ENCODE measurements around the gene ZDHHC13.
"Not testable (repeated sequence)": the region's sequence is repeated elsewhere in the genome, so short reads cannot be mapped to it uniquely, and the experiment has no call there.

ZDHHC13 gene

DNA sequence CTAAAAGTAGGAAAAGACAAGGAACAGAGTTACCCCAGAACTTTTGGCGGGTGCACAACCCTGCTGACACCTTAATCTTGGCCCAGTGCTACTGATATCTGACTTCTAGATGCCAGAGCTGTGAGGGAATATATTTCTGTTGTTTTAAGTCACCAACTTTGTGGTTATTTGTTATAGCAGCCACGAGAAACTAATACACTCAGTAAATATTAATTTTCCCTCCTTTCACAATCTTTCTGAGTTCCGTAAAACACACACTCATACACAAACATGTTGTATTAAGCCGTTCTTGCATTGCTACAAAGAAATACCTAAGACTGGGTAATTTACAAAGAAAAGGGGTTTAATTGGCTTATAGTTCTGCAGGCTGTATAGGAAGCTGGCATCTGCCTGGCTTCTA lies 16.1 kb upstream of the ZDHHC13 start:
- DNase-seq: no peak

DNA sequence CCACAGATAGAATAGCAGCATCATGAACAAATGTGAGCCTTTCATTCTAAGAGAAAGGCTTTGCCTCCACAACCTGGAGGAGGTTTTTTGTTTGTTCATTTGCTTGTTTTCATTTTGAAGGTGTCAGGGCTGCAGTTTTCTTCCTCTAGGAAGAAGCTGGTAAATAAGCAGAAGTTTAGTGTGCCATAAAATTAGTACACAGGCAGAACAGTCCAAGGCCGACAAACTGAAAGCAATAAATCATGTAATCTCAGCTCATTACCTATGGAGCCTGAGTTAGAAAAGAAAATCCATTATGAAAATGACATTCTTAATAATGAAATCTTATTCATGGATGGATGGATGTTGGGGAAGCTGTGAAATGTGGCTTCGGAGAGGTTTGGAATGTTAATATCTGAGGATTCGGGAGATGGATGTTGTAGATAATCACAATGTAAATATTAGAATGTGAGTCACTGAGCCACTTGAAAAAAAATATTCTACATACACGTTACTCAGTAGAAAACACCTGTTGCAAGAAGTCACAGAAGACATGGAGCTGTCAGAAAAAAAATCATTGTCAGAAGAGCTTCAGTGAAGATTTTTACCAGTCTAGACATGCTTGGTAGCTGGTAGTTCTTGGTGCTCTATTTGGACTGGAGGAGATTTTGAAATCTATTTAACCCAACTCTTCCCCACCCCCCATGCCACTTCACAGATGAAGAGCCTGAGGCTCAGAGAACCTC lies 15.0 kb upstream of the ZDHHC13 start:
- DNase-seq: no peak

DNA sequence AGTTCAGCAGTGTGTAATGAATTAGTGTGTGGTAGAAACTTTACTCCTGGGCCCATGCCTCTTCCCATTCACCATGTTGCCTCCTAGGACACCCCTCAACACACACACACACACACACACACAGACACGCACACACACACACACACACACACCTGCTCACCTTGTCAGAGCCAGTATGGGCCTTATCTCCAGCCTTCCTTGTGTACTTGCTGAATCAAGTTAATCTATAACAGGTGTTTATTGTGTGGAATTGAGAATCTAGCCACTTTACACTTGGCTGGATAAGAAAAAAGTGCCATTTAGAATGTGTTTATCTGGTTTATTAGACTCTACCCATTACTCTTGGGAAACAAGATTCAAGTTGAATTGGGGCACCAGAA lies 14.5 kb upstream of the ZDHHC13 start:
- no peak for DNase-seq

DNA sequence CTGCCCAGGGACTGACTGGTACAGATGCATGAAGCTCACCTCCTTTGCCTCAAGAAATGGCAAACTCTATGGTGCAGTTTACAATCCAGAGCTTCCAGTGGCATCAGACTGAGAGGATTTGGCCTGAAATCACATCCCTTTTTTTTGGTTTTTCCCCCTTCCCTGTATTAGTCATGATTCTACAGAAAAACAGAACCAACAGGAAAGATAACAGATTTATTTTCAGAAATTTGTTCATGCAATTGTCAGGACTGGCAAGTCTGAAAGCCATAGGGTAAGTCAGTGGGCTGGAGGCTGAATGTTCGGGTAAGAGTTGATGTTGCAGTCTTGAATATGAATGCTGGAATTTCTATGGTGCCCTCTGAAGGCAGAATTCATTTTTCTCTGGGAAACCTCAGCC lies 12.0 kb upstream of the ZDHHC13 start:
- DNase-seq: peak; percentile 29 to 42

DNA sequence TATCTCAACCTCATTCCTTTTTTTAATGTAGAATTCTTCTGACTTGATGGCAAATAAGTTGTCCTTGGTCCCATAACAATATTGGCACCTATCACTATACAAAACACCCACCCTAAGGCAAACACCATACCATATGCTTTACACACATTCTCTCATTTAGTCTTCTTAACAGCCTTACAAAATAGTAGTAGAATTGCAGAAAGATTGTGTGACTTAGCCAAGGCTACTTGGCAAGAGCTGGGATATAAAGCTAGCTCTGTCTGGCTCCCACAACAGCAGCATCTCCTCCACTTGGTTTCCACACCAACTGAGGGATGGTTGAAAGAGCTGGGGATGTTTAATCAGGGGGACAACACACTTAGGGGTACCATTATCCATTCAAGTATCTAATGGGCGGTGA lies 9.8 kb upstream of the ZDHHC13 start:
- no peak for DNase-seq

DNA sequence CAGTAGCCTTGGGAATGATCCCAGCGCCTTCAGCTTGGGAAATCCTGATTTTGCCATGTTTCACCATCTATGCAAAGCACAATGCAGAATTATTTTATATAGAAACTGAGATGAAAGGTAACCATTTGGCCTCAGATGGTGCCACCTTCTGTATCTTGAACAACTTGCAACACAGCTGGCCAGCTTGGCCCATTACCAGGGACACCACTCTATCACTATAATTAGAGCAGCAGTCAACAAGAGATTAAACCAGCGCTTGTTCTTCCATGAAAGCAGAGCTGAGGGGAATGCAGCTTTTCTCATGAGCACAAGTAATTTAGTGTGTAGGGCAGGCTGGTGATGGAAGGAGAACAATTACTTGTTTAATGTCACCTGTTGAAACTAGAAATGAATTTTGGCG lies 6.7 kb upstream of the ZDHHC13 start:
- no peak for DNase-seq

DNA sequence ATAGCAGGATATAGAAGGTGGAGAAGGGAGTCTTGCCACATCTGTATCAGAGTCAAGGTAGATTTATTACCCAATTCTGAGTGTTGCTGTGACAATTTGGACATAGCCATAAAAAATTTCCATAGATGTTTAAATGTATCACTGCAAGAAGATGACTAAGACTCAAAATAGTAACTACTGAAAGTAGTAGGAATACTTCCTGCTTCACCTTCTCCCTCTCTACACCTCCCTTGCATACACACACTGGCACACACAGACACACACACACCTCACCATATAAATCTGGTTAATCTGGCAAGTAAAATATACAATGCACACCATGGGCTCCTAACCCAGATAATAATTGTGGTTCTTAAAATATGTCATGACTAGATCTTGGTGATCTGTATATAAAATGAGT lies 5.2 kb upstream of the ZDHHC13 start:
- no peak for DNase-seq

DNA sequence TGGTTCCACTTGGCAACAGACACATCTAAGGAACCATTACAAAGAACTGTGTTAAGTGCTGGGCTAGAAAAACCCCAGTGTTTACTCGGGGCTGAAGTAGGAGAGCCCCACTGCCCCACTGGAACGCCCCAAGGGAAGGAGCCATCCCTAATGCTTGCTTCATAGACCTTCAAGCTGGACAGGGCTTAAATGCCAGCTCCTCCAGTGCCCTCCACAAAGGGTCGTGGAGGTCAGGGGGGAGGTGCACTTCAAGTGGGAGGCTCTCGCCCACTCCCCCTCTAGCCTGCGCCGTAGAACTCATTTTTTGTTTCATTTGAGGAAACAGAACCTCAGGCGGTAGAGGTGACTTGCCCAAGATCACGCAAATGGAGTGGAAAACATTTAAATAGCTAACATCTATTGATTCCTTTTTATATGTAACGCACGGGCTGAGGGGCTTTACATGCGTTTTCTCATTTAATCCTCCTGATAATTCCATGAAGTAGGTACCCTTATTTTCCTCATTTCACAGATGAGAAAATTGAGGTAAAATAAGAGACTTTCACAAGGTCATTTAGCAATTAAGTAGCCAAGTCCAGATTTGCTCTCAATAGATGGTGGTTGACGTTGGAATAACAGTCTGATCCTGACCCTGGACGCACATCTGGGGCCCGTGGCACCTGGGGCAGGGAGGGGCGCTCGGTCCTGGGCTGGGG lies 545 bp upstream of the ZDHHC13 start:
- DNase-seq: peak; percentile 3 to 53

DNA sequence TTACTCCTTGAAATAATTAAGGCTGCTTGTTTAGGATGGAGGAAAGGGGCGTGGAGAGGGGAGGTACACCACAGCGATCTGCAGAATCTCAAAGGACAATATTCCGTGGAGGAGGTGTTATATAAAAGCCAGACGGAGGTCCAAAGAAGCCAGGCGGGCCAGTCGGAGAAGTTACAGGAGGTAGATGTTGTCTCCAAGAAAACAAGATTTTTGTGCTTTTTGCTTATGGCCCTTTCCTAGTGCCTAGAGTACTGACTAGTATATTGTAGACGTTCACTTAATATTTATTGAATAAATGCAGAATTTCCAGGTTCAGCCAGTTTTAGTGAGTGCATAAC lies 761 bp downstream of the ZDHHC13 start:
- DNase-seq: no peak

DNA sequence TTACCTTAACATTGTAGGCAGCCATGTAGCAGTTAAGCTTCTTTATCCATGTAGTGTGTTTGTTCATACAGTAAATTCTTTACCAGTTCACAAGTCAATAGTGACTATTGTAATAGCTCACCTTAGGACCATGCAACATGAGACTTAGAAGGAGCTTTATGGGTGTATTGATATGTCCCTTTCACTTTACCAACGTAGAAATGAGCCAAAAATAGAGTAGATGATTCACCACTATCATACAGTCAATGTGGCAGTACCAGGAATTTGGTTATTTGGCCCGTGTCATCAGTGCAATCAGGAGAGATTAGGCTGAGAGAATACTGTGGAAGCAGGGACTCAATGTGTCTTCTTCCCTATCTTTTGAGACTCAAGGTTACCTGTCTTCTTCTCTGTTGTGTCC lies 4.7 kb downstream of the ZDHHC13 start:
- DNase-seq: no peak

DNA sequence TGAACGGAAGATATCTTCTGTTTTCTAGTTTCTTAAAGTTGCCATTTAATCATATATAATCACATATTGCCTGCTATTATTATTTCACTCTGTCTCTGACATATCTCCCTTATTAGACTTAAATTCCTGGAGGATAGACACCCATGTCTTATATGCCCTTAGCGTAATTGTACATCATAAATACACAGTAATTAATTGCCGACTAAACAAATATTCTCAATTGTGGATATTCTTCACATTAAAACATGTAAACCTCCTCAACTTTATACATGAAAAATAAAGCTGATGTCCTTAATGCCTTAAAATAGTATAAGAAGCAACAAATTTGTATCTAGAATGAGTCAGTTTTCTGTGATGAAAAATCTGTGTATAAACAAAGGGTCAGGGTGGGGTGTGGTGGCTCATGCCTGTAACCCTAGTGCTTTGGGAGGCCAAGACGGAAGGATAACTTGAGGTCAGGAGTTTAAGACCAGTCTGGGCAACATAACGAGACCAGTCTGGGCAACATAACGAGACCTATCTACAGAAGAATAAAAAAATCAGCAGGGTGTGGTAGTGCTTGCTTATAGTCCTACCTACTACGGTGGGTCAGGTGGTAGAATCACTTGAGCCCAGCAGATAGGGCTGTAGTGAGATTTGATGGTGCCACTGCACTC lies 6.1 kb downstream of the ZDHHC13 start:
- DNase-seq: no peak

DNA sequence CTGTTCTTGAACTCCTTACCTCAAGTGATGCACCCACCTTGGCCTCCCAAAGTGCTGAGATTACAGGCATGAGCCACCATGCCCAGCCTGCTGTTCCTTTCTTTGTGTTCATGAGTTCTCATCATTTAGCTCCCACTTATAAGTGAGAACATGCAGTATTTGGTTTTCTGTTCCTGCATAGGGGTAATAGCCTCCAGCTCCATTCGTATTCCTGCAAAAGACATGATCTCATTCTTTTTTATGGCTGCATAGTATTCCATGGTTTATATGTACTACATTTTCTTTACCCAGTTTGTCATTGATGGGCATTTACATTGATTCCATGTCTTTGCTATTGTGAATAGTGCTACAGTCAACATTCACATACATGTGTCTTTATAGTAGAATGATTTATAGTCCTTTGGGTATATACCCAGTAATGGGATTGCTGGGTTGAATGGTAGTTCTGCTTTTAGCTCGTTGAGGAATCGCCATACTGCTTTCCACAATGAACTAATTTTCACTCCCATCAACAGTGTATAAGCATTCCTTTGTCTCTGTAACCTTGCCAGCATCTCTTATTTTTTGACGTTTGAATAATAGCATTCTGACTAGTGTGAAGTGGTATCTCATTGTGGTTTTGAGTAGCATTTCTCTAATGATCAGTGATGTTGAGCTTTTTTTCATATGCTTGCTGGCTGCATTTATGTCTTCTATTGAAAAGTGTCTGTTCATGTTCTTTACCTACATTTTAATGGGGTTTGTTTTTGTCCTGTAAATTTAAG lies 9.8 kb downstream of the ZDHHC13 start:
- DNase-seq: not testable (repeated sequence)

DNA sequence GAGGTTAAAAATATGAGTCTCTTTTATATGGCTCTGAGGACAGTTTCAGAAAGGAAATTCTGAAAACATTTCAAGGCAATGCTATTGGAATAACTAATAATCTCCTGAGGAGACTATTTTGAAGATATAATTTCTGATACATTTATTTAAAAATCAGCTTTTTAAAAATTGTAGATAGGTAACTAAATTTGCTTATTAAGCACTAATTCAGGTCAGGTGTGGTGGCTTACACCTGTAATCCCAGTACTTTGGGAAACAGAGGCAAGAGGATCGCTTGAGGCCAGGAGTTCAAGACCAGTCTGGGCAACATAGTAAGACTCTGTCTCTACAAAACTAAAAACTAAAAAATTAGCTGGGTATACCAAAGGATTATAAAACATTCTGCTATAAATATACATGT lies 17.0 kb downstream of the ZDHHC13 start:
- DNase-seq: no peak

DNA sequence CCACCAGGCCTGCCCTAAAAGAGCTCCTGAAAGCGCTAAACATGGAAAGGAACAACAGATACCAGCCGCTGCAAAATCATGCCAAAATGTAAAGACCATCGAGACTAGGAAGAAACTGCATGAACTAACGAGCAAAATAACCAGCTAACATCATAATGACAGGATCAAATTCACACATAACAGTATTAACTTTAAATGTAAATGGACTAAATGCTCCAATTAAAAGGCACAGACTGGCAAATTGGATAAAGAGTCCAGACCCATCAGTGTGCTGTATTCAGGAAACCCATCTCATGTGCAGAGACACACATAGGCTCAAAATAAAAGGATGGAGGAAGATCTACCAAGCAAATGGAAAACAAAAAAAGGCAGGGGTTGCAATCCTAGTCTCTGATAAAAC lies 19.9 kb downstream of the ZDHHC13 start:
- not testable (repeated sequence) for DNase-seq

DNA sequence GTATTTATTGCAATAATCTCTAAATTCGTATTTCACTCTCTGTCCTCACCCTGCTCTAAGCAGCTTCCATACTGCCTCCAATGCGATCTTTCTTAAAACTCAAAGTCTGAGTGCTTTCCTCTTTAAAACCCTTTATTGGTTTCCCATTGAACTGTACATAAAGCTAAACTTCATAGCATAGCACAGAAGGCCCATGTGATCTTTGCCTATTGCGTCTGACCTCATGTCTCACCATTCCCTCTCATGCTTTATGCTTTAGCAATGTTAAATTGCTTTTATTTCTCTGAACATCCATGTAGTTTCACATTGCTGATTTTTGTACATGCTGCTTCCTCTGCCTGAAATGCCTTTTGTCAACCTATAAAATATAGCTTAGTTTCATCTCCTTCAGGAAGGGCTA lies 28.4 kb downstream of the ZDHHC13 start:
- DNase-seq: no peak

DNA sequence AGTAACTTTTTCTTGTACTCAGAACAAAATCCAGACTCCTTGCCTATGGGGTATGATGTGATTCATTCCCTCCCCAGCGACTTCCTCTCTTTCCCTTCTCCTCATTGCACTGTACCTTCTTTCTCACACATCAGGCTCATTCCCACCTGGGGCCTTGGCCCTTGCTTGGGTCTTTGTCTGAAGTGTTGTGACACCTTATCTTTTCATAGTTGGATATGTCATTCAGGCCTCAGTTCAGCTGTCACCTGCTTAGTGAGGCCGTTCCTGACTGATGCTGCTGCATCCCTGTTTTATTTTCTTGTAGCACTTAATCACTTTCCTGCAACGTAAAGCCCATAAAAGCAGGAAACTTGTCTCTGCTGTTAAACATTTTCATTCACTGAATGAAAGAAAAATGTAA lies 39.9 kb downstream of the ZDHHC13 start:
- no peak for DNase-seq

DNA sequence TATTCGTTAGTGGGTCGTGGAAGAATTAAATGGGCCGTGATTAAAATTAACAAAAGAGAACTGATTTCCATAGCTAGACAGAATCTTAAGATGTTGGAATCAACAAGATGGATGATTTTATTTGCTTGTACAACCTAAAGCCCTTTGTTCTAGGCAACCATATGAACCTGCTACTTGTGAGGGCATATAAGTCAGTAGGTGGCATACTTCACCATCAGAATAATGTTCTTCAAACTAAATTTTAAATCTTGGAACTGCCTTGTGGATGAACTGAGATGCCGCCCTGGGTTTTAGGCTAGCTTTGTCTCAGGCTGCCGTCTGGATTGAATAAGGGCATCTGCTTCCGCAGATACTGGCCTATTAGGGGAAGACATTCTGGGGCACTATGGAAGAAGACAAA lies 43.9 kb downstream of the ZDHHC13 start:
- DNase-seq: no peak

DNA sequence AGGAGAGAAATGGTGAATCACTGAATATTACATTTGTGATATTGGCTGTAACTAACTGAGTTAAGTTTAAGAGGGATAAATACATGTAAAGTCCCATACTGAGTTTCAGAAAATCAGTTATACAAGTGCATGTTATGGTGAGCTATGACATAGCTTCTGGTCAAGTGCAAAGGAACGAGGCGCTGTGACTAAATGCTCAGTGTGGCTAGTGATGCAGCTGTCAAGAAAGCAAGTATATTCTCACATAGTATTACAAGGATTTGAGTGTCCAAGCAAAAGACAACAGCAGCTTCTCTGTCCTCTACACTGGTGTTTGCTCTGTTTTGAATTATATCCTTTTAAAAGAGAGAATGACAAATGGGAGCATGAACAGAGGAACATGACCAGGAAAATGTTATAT lies 44.7 kb downstream of the ZDHHC13 start:
- DNase-seq: no peak

DNA sequence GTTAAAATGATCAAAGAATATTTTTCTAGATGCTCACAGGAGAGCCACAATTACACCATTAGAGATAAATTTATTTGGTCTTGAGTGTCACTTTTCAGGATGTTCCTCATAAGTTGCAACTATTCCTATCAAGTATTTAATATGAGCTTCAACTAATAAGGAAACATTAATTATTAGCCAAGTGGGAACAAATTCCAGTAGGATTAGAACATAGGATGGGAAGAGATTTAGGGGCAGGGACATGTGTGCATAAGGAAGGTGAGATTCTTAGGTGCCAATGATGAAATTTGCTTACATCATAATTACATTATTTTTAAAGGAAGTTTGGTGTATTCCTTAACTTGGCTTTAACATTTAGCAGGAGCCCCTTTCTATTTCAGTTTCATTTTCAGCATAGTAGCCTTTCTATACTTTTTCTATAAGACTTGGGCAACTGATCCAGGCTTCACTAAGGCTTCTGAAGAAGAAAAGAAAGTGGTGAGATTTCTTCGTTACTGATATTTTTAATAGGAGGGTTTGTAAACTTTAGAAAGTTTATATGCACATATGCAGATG lies 46.1 kb downstream of the ZDHHC13 start:
- peak; percentile 6 to 16 for DNase-seq

DNA sequence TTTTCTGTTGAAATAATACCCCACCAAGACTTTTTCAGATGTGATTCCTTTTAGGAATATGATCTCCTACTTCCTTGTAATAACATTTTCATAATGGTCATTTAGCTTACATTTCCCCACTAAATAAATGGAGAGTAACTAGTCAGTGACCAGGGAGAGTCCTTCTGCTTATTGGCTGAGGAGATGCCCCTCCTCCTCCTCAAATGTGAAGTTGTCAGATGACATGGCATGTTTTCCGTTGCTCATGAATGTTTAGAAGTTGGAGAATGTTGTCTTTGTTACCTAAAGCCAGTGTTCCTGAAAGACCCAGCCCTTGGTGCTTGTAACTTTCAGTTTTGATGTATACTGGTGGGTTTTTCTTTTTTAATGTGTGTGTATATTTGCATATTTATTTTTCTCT lies 46.6 kb downstream of the ZDHHC13 start:
- DNase-seq: no peak

DNA sequence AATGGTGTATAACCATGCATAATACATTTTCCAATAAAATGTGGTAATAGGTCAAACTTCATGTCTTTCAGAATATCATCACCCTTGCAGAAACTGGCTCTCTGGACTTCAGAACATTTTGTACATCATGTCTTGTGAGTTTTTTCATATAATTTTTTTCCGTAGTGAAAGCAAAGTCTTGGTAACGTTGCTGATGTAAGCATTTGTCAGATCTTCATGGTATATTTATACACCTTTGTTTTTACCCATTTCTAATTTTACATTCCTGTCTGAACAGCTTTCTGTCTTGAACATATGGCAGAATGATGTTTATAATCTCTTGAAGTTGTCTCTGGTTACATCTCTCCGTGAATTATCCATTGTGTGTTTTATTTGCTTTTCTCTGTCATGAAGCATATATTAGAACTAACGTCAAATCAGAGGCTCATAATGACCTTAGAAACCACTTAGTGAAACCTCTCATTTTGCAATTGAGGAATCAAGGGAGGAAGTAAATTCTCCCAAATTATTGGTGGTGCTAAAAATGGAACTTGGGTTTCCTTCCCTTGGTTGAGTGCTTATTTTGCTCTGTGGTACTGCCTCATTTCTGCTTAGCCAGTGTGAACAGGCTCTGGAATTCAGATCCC lies 47.4 kb downstream of the ZDHHC13 start:
- no peak for DNase-seq

DNA sequence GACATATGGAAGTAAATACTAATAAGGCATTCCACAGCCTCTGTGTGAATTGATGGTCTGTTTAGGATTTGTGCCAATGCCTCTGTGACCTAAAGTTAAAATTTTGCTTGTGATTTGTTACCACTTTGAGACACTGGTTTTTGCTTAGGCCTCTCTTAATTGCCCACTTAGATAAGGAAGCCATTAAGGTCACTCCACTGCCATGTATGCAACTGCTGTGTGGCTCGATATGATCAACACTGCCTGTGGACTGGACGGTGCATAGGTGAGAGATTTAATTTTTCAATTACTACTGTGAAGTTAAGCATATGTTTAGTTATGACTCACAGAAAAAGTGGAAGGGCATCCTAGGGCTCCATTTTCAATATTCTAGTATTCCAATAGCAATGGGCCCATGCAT lies 47.9 kb downstream of the ZDHHC13 start:
- no peak for DNase-seq

DNA sequence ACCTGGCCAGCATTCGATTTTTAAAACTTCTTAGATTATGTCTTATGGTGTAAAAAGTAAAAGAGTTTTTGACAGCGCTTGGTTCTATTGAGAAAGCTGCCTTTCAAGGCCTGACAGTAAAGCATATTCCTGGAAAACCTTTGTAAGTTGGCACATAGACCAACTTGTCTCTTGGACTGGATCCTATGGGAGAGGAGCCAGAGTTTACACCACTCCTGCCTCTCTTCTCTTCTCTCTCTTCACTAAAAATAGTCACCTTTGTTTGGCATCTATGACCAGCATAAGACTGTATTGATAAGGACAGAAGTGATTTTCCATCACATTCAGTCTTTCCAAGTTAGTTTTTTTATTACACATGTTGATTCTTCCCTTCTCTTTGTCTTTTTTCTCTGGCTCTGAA lies 51.1 kb downstream of the ZDHHC13 start:
- no peak for DNase-seq
